CD14-positive monocyte (primary cell): ENCODE data around the gene PIK3R3. TPM values are rescaled to one million over a fixed set of nuclear protein-coding genes. Genes with fewer than 3 reads are reported as not detected.

ENCODE experiments used
- DNase-seq, 3 donors: peaks; one replicate each; pipeline ENCODE4 v3.0.0-alpha.2; 2011 to 2022
- H2AFZ ChIP-seq: 2 replicates; pipeline ENCODE4 v1.6.0; 2012; ENCODE audit warnings: mild to moderate bottlenecking, low read depth, low read length, inconsistent platforms; ENCODE audit not compliant: insufficient read depth, poor library complexity, severe bottlenecking
- H3K27ac ChIP-seq, 2 donors: 1 replicate in 1 of 2; 2 replicates in 1 of 2; pipeline ENCODE4 v1.5.1; 2012 to 2013; ENCODE audit warnings: low read length in 2 of 2, control low read depth in 1 of 2, inconsistent platforms in 1 of 2, low read depth in 1 of 2, mild to moderate bottlenecking in 1 of 2
- H3K27me3 ChIP-seq, 2 donors: one replicate each; pipeline versions ENCODE4 v1.6.0 to v1.6.1; 2011 to 2013; ENCODE audit warnings: low read length in 2 of 2; ENCODE audit not compliant: control insufficient read depth in 2 of 2, insufficient read depth in 2 of 2
- H3K36me3 ChIP-seq, 2 donors: replicated peaks in 1 of 2; 1 replicate in 1 of 2; 2 replicates in 1 of 2; pipeline versions ENCODE4 v1.5.1 to v1.6.1; 2012 to 2013; ENCODE audit warnings: low read length in 2 of 2, control low read depth in 1 of 2, inconsistent platforms in 1 of 2, mild to moderate bottlenecking in 1 of 2; ENCODE audit not compliant: insufficient read depth in 2 of 2, control insufficient read depth in 1 of 2
- H3K4me1 ChIP-seq, 2 donors: 1 replicate in 1 of 2; 2 replicates in 1 of 2; pipeline versions ENCODE4 v1.5.1 to v1.6.1; 2012 to 2013; ENCODE audit warnings: low read length in 2 of 2, control low read depth in 1 of 2, inconsistent platforms in 1 of 2, mild to moderate bottlenecking in 1 of 2, moderate library complexity in 1 of 2; ENCODE audit not compliant: insufficient read depth in 2 of 2, control insufficient read depth in 1 of 2
- H3K4me2 ChIP-seq: replicated peaks from 2 replicates; pipeline ENCODE3; 2012; ENCODE audit warnings: low read length, moderate library complexity, mild to moderate bottlenecking; ENCODE audit not compliant: poor library complexity, severe bottlenecking; ENCODE audit errors: extremely low read depth
- H3K4me3 ChIP-seq, 3 experiments: fragments of 200-600 bp in 1 of 3; sonication (generic) in 1 of 3; replicated peaks in 1 of 3; 1 replicate in 2 of 3; 2 replicates in 1 of 3; pipeline ENCODE4 v1.5.1; 2011 to 2013; ENCODE audit warnings: low read length in 3 of 3, mild to moderate bottlenecking in 3 of 3, control low read depth in 2 of 3, low read depth in 2 of 3, inconsistent platforms in 1 of 3, moderate library complexity in 1 of 3
- H3K79me2 ChIP-seq: 2 replicates; pipeline ENCODE4 v1.6.0; 2012; ENCODE audit warnings: mild to moderate bottlenecking, control low read depth, inconsistent platforms, low read length, moderate library complexity; ENCODE audit not compliant: insufficient read depth
- H3K9ac ChIP-seq: 2 replicates; pipeline ENCODE4 v1.6.0; 2017; ENCODE audit warnings: low read length, mild to moderate bottlenecking; ENCODE audit not compliant: insufficient read depth, poor library complexity, severe bottlenecking
- H3K9me3 ChIP-seq, 2 donors: replicated peaks in 1 of 2; 1 replicate in 1 of 2; 2 replicates in 1 of 2; pipeline versions ENCODE4 v1.5.1 to v1.6.1; 2012 to 2013; ENCODE audit warnings: low read length in 2 of 2, control low read depth in 1 of 2; ENCODE audit not compliant: control insufficient read depth in 1 of 2, insufficient read depth in 1 of 2
- H4K20me1 ChIP-seq: 2 replicates; pipeline ENCODE4 v1.6.0; 2012; ENCODE audit warnings: mild to moderate bottlenecking, low read length, control low read depth, moderate library complexity; ENCODE audit not compliant: insufficient read depth
- H3K27ac Mint-ChIP-seq, 7 donors: one replicate each; pipeline ENCODE4 v1.8.0; 2020; ENCODE audit warnings: mild to moderate bottlenecking in 7 of 7, mixed read lengths in 7 of 7, moderate library complexity in 6 of 7, inconsistent platforms in 2 of 7
- H3K27me3 Mint-ChIP-seq, 3 donors: one replicate each; pipeline ENCODE4 v1.8.0; 2021 to 2022; ENCODE audit warnings: low read depth in 3 of 3, mild to moderate bottlenecking in 3 of 3, mixed read lengths in 3 of 3, moderate library complexity in 3 of 3, inconsistent platforms in 1 of 3
- H3K36me3 Mint-ChIP-seq, 2 donors: one replicate each; pipeline ENCODE4 v1.8.0; 2020; ENCODE audit warnings: mixed read lengths in 2 of 2, inconsistent platforms in 1 of 2, mild to moderate bottlenecking in 1 of 2
- H3K4me1 Mint-ChIP-seq: one replicate; pipeline ENCODE4 v1.8.0; 2020; ENCODE audit warnings: mild to moderate bottlenecking, mixed read lengths
- H3K4me3 Mint-ChIP-seq, 2 donors: one replicate each; pipeline ENCODE4 v1.8.0; 2020; ENCODE audit warnings: mild to moderate bottlenecking in 2 of 2, mixed read lengths in 2 of 2, moderate library complexity in 1 of 2
- H3K9me3 Mint-ChIP-seq, 7 donors: one replicate each; pipeline ENCODE4 v1.8.0; 2020 to 2022; ENCODE audit warnings: mixed read lengths in 7 of 7, mild to moderate bottlenecking in 6 of 7, moderate library complexity in 6 of 7, inconsistent platforms in 2 of 7
- WGBS: methylation state at CpG from one replicate; pipeline ENCODE4 v1.1.5; 2013; ENCODE audit warnings: missing lambda C conversion rate; ENCODE audit not compliant: insufficient coverage; 5-methylcytosine and 5-hydroxymethylcytosine counted together
- intact Hi-C, 2 donors: fragments of 100-400 bp; cut with micrococcal nuclease; formaldehyde crosslinking; loops; one replicate each; pipeline versions ENCODE4 v1.15.0 to v1.15.1; 2023
- polyA plus RNA-seq, 3 donors: library from polyadenylated mRNA; depleted of rRNA in 1 of 3; unstranded in 2 of 3; stranded (reverse) in 1 of 3; fragments of 300-500 nt in 2 of 3; fragments of >200 nt in 1 of 3; fragmentation: Illumina TruSeq in 2 of 3; gene quantifications; 1 replicate in 2 of 3; 2 replicates in 1 of 3; pipeline ENCODE4 v1.2.3, GENCODE V29; 2012 to 2021
- TF ChIP-seq, protein P1 (sequence below): fragments of 200-600 bp; IDR thresholded peaks from one replicate; pipeline ENCODE4 v1.8.0; 2022; ENCODE audit warnings: antibody characterized with exemption, mild to moderate bottlenecking

Gene PIK3R3
- polyA plus RNA-seq, 3 donors, result 0.09 to 0.28 (median 0.17) TPM

DNA sequence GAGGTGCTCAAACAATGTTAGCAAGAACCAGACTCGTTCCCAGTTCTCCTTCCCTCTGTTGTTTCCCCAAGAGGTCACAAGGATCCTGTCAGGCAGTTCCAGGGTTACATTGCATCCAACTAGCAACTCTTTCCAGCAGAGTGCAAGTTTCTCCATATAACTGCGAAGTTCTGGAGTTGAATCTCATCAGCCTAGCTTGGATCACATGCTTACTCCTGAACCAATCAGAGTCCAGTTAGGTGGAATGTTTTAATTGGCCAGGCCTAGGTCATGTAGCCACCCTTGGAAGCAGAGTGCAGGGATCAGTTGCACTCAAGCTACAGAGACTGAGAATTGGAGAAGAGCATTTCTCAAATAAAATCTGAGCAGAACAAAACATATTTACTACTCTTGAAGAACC is 15.9 kb upstream of the PIK3R3 start:
- no peak overlapping the region for H2AFZ ChIP-seq

DNA sequence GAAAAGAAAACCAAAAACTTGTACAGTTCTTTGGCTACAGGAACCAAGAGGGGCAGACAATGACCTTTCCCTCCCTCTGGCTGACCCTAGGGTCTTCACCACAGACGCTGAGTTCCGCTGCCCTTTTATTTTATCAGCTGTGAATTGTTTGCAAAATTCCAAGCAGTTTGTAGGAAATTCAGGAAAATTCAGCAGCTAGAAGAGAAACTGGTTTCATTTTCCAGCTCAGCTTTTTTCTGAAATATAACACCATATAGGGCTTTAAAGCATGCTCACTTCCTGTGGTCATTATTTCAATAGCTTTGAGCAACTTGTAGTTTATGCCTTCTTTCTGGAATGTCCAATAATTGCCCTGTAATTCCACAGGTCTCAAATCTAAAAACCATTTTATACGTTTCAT is 5.5 kb upstream of the PIK3R3 start:
- peak overlapping the region in 1 of 7 donors; percentile 38 for H3K27ac Mint-ChIP-seq
- Histone ChIP-seq H3K4me3 (no peak overlapping the region), H2AFZ (no peak overlapping the region)

More for the DNA sequence above, 15.9 kb upstream of the PIK3R3 start:
- no peak overlapping the region for H3K4me3 Mint-ChIP-seq
- no peaks in the 10 kb centered on the region for H3K79me2 ChIP-seq
- 88% methylated on average over 1 of the region's 2 CpGs for WGBS
- H3K27ac Mint-ChIP-seq, result peak overlapping the region in 1 of 7 donors; percentile 36
- H3K36me3 ChIP-seq, result no peaks in the 10 kb centered on the region
- intact Hi-C loops, result no loop called here
- no peaks in the 10 kb centered on the region for H3K4me1 ChIP-seq
- H4K20me1 ChIP-seq, result no peaks in the 10 kb centered on the region
- H3K4me1 Mint-ChIP-seq, result no peaks in the 10 kb centered on the region
- TF ChIP-seq, protein P1, sequence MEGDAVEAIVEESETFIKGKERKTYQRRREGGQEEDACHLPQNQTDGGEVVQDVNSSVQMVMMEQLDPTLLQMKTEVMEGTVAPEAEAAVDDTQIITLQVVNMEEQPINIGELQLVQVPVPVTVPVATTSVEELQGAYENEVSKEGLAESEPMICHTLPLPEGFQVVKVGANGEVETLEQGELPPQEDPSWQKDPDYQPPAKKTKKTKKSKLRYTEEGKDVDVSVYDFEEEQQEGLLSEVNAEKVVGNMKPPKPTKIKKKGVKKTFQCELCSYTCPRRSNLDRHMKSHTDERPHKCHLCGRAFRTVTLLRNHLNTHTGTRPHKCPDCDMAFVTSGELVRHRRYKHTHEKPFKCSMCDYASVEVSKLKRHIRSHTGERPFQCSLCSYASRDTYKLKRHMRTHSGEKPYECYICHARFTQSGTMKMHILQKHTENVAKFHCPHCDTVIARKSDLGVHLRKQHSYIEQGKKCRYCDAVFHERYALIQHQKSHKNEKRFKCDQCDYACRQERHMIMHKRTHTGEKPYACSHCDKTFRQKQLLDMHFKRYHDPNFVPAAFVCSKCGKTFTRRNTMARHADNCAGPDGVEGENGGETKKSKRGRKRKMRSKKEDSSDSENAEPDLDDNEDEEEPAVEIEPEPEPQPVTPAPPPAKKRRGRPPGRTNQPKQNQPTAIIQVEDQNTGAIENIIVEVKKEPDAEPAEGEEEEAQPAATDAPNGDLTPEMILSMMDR, result no peak
- no peaks in the 10 kb centered on the region for H3K9me3 ChIP-seq
- H3K9ac ChIP-seq, result no peak overlapping the region
- H3K4me3 ChIP-seq, result no peak overlapping the region
- no peak overlapping the region for H3K4me2 ChIP-seq
- H3K27ac ChIP-seq, result no peak overlapping the region
- peaks cover 3 to 5% (median 4%) of the 10 kb centered on the region in 3 donors for H3K27me3 Mint-ChIP-seq
- peaks cover 0 to 2% of the 10 kb centered on the region in 2 donors for H3K27me3 ChIP-seq
- peaks cover 0 to 5% (median 0%) of the 10 kb centered on the region in 7 donors for H3K9me3 Mint-ChIP-seq
- no peak for DNase-seq
- H3K36me3 Mint-ChIP-seq, result no peaks in the 10 kb centered on the region

More for the DNA sequence above, 5.5 kb upstream of the PIK3R3 start:
- no CpG with 5 or more reads among the region's 3 CpGs for WGBS
- DNase-seq, result no peak
- H3K4me2 ChIP-seq, result no peak overlapping the region
- Mint-ChIP-seq H3K27me3 (peaks cover 6 to 22% (median 19%) of the 10 kb centered on the region in 3 donors), H3K4me1 (peaks cover 9% of the 10 kb centered on the region), H3K4me3 (no peak overlapping the region), H3K36me3 (no peaks in the 10 kb centered on the region), H3K9me3 (peaks cover 0 to 6% (median 0%) of the 10 kb centered on the region in 7 donors)
- no peaks in the 10 kb centered on the region for H4K20me1 ChIP-seq
- H3K9me3 ChIP-seq, result no peaks in the 10 kb centered on the region
- no peak overlapping the region for H3K27ac ChIP-seq
- no peak overlapping the region for H3K9ac ChIP-seq
- no peaks in the 10 kb centered on the region for H3K36me3 ChIP-seq
- H3K27me3 ChIP-seq, result peaks cover 6 to 20% of the 10 kb centered on the region in 2 donors
- H3K4me1 ChIP-seq, result peaks cover 7 to 8% of the 10 kb centered on the region in 2 donors
- TF ChIP-seq, protein P1, result no peak
- H3K79me2 ChIP-seq, result no peaks in the 10 kb centered on the region
- intact Hi-C loops, result no loop called here
